ENCODE data around the gene ABCC4. TPM values are rescaled to one million over a fixed set of nuclear protein-coding genes. Genes with fewer than 3 reads are reported as not detected.
"Not testable (repeated sequence)": the region's sequence is repeated elsewhere in the genome, so short reads cannot be mapped to it uniquely, and the experiment has no call there.

The ABCC4 gene
- total RNA-seq, 4 donors from 2014 or later: 3.9 to 6.8 (median 4.7) TPM

- ATAC-seq: no peak
- no peaks in the 10 kb centered on the region for H3K9me3 ChIP-seq
- H3K36me3 ChIP-seq: no peaks in the 10 kb centered on the region
- TF ChIP-seq POLR2A (IDR thresholded peaks at IDR 0.05): no peak
- TF ChIP-seq EP300 (IDR thresholded peaks at IDR 0.05): no peak
- TF ChIP-seq POLR2AphosphoS5 (IDR thresholded peaks at IDR 0.05): no peak
- TF ChIP-seq, protein P1, sequence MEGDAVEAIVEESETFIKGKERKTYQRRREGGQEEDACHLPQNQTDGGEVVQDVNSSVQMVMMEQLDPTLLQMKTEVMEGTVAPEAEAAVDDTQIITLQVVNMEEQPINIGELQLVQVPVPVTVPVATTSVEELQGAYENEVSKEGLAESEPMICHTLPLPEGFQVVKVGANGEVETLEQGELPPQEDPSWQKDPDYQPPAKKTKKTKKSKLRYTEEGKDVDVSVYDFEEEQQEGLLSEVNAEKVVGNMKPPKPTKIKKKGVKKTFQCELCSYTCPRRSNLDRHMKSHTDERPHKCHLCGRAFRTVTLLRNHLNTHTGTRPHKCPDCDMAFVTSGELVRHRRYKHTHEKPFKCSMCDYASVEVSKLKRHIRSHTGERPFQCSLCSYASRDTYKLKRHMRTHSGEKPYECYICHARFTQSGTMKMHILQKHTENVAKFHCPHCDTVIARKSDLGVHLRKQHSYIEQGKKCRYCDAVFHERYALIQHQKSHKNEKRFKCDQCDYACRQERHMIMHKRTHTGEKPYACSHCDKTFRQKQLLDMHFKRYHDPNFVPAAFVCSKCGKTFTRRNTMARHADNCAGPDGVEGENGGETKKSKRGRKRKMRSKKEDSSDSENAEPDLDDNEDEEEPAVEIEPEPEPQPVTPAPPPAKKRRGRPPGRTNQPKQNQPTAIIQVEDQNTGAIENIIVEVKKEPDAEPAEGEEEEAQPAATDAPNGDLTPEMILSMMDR (IDR thresholded peaks at IDR 0.05): no peak
- no peak overlapping the region for H3K4me3 ChIP-seq
- no peaks in the 10 kb centered on the region for H3K27me3 ChIP-seq
- 90 to 92% methylated on average over 6 of the region's 8 CpGs for WGBS, 2 donors (ENCODE audit: low coverage in 1 of 2)
- H3K27ac ChIP-seq: no peak overlapping the region
- H3K4me1 ChIP-seq: peaks cover 0 to 6% (median 0%) of the 10 kb centered on the region in 3 donors
These were observed 6.2 kb downstream of the ABCC4 start for GRCh38 chr13:95295026-95295425.

DNA sequence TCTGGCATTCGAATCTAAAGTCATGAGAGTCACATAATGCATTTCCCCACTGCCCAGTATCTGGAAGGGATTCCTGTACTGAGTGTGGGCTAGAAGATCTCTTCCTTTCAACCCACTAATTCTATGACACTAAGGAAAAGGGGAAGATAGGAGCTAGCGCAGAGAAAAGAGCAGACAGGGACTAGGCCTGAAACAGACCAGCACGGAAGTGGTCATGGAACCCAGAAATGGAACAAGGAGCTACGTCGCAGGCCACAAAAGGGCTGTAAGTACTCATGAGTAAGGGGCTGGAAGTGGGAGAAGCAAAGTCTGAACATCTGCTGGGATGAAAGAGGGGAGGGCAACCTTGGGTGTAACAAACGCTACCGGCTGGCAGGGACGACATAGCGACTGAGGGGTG is 8.6 kb downstream of the ABCC4 start:
- Histone ChIP-seq H3K36me3 (no peaks in the 10 kb centered on the region), H3K4me3 (no peak overlapping the region), H3K27me3 (no peaks in the 10 kb centered on the region), H3K9me3 (no peaks in the 10 kb centered on the region), H3K4me1 (no peaks in the 10 kb centered on the region), H3K27ac (no peak overlapping the region)
- TF ChIP-seq POLR2AphosphoS5 (IDR thresholded peaks at IDR 0.05) (no peak), EP300 (IDR thresholded peaks at IDR 0.05) (no peak), POLR2A (IDR thresholded peaks at IDR 0.05) (no peak)
- TF ChIP-seq, protein P1 (IDR thresholded peaks at IDR 0.05): no peak
- no peak for ATAC-seq
- WGBS, 2 donors (ENCODE audit: low coverage in 1 of 2): 73 to 91% methylated on average over 3 to 9 of the region's 9 CpGs

DNA sequence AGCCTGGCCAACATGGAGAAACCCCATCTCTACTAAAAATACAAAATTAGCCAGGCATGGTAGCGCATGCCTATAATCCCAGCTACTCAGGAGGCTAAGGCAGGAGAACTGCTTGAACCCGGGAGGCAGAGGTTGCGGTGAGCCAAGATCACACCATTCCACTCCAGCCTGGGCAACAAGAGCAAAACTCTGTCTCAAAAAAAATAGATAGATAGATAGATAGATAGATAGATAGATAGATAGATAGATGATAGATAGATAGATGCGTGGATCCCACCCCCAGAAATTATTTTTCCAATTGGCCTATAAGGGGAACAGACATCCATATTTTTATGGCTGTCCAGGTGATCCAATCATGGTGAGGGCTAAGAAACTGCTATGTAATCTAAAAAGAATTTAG is 11.3 kb downstream of the ABCC4 start:
- H3K4me1 ChIP-seq, H3K9me3 ChIP-seq, H3K27ac ChIP-seq, H3K27me3 ChIP-seq, H3K36me3 ChIP-seq, ATAC-seq, H3K4me3 ChIP-seq: not testable (repeated sequence)
- 92 to 98% methylated on average over 4 of the region's 4 CpGs for WGBS, 2 donors (ENCODE audit: low coverage in 1 of 2)

DNA sequence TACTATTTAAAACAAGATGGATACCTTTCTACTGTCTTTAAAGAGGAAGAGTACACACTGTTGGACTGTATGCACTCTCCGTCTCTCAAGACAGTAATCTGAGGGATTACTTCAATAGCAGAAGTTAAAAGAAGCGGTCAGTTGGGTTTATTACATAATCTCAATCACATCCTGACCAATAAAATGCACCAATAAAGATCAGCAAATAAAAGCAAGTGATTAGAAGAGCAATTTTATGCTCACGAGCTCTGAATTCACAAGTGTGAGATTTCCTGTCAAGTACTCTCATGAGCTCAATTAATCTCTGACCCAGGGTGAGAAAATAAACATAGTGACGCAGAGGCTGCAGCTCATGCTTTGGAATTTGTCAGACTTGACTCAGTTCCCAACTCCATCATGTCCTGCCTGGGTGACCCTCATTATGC is 12.2 kb downstream of the ABCC4 start:
- no peak for ATAC-seq
- Histone ChIP-seq H3K36me3 (no peaks in the 10 kb centered on the region), H3K4me1 (no peaks in the 10 kb centered on the region), H3K4me3 (no peak overlapping the region), H3K9me3 (no peaks in the 10 kb centered on the region), H3K27me3 (no peaks in the 10 kb centered on the region), H3K27ac (no peak overlapping the region)
- WGBS, 2 donors (ENCODE audit: low coverage in 1 of 2): 67 to 69% methylated on average over 4 of the region's 4 CpGs
- TF ChIP-seq POLR2AphosphoS5 (IDR thresholded peaks at IDR 0.05) (no peak), EP300 (IDR thresholded peaks at IDR 0.05) (no peak), POLR2A (IDR thresholded peaks at IDR 0.05) (no peak)
- TF ChIP-seq, protein P1 (IDR thresholded peaks at IDR 0.05): no peak

GRCh38 chr13:95284436-95284835 is 16.8 kb downstream of the ABCC4 start:
- H3K36me3 ChIP-seq: no peaks in the 10 kb centered on the region
- no peaks in the 10 kb centered on the region for H3K27me3 ChIP-seq
- peaks cover 0 to 9% (median 0%) of the 10 kb centered on the region in 3 donors for H3K4me1 ChIP-seq
- no peaks in the 10 kb centered on the region for H3K9me3 ChIP-seq
- no peak for ATAC-seq
- no peak overlapping the region for H3K4me3 ChIP-seq
- 83% methylated on average over 1 of the region's 4 CpGs; no CpG with 5 or more reads in 1 of the 2 donors for WGBS, 2 donors (ENCODE audit: low coverage in 1 of 2)
- no peak for TF ChIP-seq EP300 (IDR thresholded peaks at IDR 0.05)
- TF ChIP-seq POLR2AphosphoS5 (IDR thresholded peaks at IDR 0.05): no peak
- no peak for TF ChIP-seq POLR2A (IDR thresholded peaks at IDR 0.05)
- TF ChIP-seq, protein P1 (IDR thresholded peaks at IDR 0.05): no peak
- H3K27ac ChIP-seq: no peak overlapping the region
